K562 (cell line): ENCODE measurements around the gene KCNJ5. TPM values are rescaled to one million over a fixed set of nuclear protein-coding genes. Genes with fewer than 3 reads are reported as not detected.

Experiments used
- ATAC-seq: fragments of 200-7000 bp; cut with Tn5 transposase; 3 replicates; pipeline ENCODE4 v1.9.1; 2020; ENCODE audit warnings: moderate library complexity
- BruUV-seq: library from RNA; stranded (reverse); fragments of 400-500 nt; replicated peaks from 2 replicates; lab custom pipeline; 2021; lab: Mats Ljungman, UMichigan
- CTCF ChIA-PET: fragments of 300-600 bp; formaldehyde crosslinking; extraction: SDS; loops from one replicate; lab custom pipeline; 2021; ENCODE audit warnings: low intra/inter-chr PET ratio; lab: Yijun Ruan, JAX
- POLR2A ChIA-PET: fragments of 300-600, 350-650 bp; sonication (Branson Sonifier 250); formaldehyde crosslinking; extraction: SDS; loops from one replicate; lab custom pipeline; 2021; ENCODE audit warnings: antibody characterized with exemption, inconsistent platforms; lab: Yijun Ruan, JAX
- DNase-seq, 4 experiments: peaks; one replicate each; pipeline versions ENCODE4 v3.0.0 to v3.0.0-alpha.2; 2011 to 2018; ENCODE audit warnings: low spot score in 3 of 4, mixed read lengths in 3 of 4; ENCODE audit errors: extremely low read depth in 1 of 4
- FAIRE-seq: peaks from 2 replicates; lab custom pipeline; 2011; peaks lifted over from hg19 to GRCh38; lab: Jason Lieb, UNC
- H2AFZ ChIP-seq: 2 replicates; pipeline ENCODE4 v1.6.0; 2011; ENCODE audit warnings: low read depth, low read length, control low read depth, inconsistent platforms
- H3K27ac ChIP-seq: fragments of 200-600 bp; 3 replicates; pipeline ENCODE4 v1.8.0; 2011; ENCODE audit warnings: low read depth, mild to moderate bottlenecking, control low read depth, inconsistent platforms, low read length, moderate library complexity, mixed read lengths; ENCODE audit errors: extremely low read depth
- H3K27me3 ChIP-seq, 2 experiments: fragments of 300-600 bp in 1 of 2; 2 replicates in 1 of 2; 3 replicates in 1 of 2; pipeline versions ENCODE4 v1.6.0 to v1.8.0; 2011; ENCODE audit warnings: inconsistent platforms in 2 of 2, low read length in 2 of 2, mild to moderate bottlenecking in 1 of 2, mixed read lengths in 1 of 2, moderate library complexity in 1 of 2; ENCODE audit not compliant: control insufficient read depth in 2 of 2, insufficient read depth in 2 of 2
- H3K36me3 ChIP-seq: fragments of 300-600 bp; 3 replicates; pipeline ENCODE4 v1.8.0; 2011; ENCODE audit warnings: mild to moderate bottlenecking, low read length, inconsistent platforms; ENCODE audit not compliant: control insufficient read depth, insufficient read depth
- H3K4me1 ChIP-seq, 2 experiments: fragments of 200-600 bp in 1 of 2; replicated peaks in 1 of 2; 2 replicates in 1 of 2; 3 replicates in 1 of 2; pipeline versions ENCODE4 v1.5.1 to v1.8.0; 2011; ENCODE audit warnings: inconsistent platforms in 2 of 2, low read length in 2 of 2, mild to moderate bottlenecking in 1 of 2, mixed read lengths in 1 of 2, moderate library complexity in 1 of 2; ENCODE audit not compliant: control insufficient read depth in 2 of 2, insufficient read depth in 2 of 2
- H3K4me2 ChIP-seq: 2 replicates; pipeline ENCODE4 v1.6.1; 2011; ENCODE audit warnings: low read length, control low read depth, inconsistent platforms, mixed read lengths; ENCODE audit not compliant: insufficient read depth
- H3K4me3 ChIP-seq: fragments of 200-600 bp; sonication (generic), shearing (Covaris generic); 2 replicates; pipeline ENCODE4 v1.5.1; 2016; ENCODE audit warnings: control low read depth, inconsistent platforms
- H3K79me2 ChIP-seq: fragments of 200-600 bp; 3 replicates; pipeline ENCODE4 v1.8.0; 2011; ENCODE audit warnings: low read length, inconsistent platforms; ENCODE audit not compliant: control insufficient read depth, insufficient read depth
- H3K9ac ChIP-seq, 2 experiments: 2 replicates each; pipeline versions ENCODE4 v1.6.0 to v1.6.1; 2011; ENCODE audit warnings: low read depth in 2 of 2, low read length in 2 of 2, control low read depth in 1 of 2, inconsistent platforms in 1 of 2, mild to moderate bottlenecking in 1 of 2, mixed read lengths in 1 of 2; ENCODE audit not compliant: insufficient read depth in 1 of 2
- H3K9me1 ChIP-seq: one replicate; pipeline ENCODE4 v1.6.0; 2011; ENCODE audit warnings: inconsistent platforms, mild to moderate bottlenecking, low read length, moderate library complexity; ENCODE audit not compliant: control insufficient read depth, insufficient read depth
- H3K9me3 ChIP-seq: replicated peaks from 2 replicates; pipeline ENCODE4 v1.5.1; 2011; ENCODE audit warnings: low read depth, low read length, inconsistent platforms; ENCODE audit not compliant: control insufficient read depth, insufficient read depth
- H4K20me1 ChIP-seq: replicated peaks from 2 replicates; pipeline ENCODE4 v1.6.1; 2011; ENCODE audit warnings: low read length, inconsistent platforms, mixed read lengths; ENCODE audit not compliant: control insufficient read depth, insufficient read depth
- ASH1L ChIP-seq: fragments of 450-650 bp; IDR thresholded peaks from 2 replicates; pipeline ENCODE4 v1.6.1; 2018; ENCODE audit warnings: borderline replicate concordance, mild to moderate bottlenecking, low read depth; ENCODE audit not compliant: partially characterized antibody
- GATAD2A ChIP-seq: fragments of 450-650 bp; IDR thresholded peaks from 2 replicates; pipeline ENCODE4 v1.6.1; 2017
- PTTG1 ChIP-seq: fragments of 450-650 bp; IDR thresholded peaks from 2 replicates; pipeline ENCODE4 v1.6.1; 2016; ENCODE audit warnings: low read depth, mild to moderate bottlenecking, missing genetic modification characterization, missing compliant biosample characterization
- SLC30A9 ChIP-seq: fragments of 250-450 bp; sonication (Bioruptor Pico); IDR thresholded peaks from 2 replicates; pipeline ENCODE4 v1.8.0; 2022; ENCODE audit warnings: mild to moderate bottlenecking, moderate library complexity
- TBL1XR1 ChIP-seq, 2 experiments: IDR thresholded peaks; 2 replicates each; pipeline ENCODE4 v1.6.1; 2012; ENCODE audit warnings: improper control_type of control experiment in 2 of 2, low read length in 2 of 2, mild to moderate bottlenecking in 1 of 2
- XRCC5 ChIP-seq: fragments of 200-400 bp; formaldehyde crosslinking; IDR thresholded peaks from 2 replicates; pipeline ENCODE4 v1.6.1; 2017; ENCODE audit warnings: low read depth, mild to moderate bottlenecking, low read length
- ZNF311 ChIP-seq: fragments of 250-450 bp; sonication (Bioruptor Pico); IDR thresholded peaks from 2 replicates; pipeline ENCODE4 v1.4.0; 2020; ENCODE audit warnings: mild to moderate bottlenecking, moderate library complexity
- ZNF583 ChIP-seq: fragments of 250-450 bp; sonication (Bioruptor Pico); IDR thresholded peaks from 2 replicates; pipeline ENCODE4 v1.4.0; 2020
- WGBS: fragments of 100-300 bp; shearing (Covaris generic); methylation state at CpG from one replicate; pipeline ENCODE4 v1.1.6; 2016; ENCODE audit warnings: low coverage, mixed read lengths; ENCODE audit not compliant: insufficient coverage; ENCODE audit errors: missing lambda C conversion rate; 5-methylcytosine and 5-hydroxymethylcytosine counted together
- in situ Hi-C: fragments of 300-500 bp; cut with MboI; formaldehyde crosslinking; loops from 4 replicates; pipeline ENCODE4 v1.15.0; 2018; ENCODE audit warnings: inconsistent platforms, mixed read lengths
- intact Hi-C: fragments of 100-400 bp; cut with micrococcal nuclease; formaldehyde crosslinking; loops from 2 replicates; pipeline ENCODE4 v1.14.2; 2022
- polyA plus RNA-seq, 8 experiments: library from polyadenylated mRNA; depleted of rRNA in 4 of 8; stranded (reverse) in 5 of 8; unstranded in 3 of 8; fragments of >200 nt; fragmentation: Nextera tagmentation in 2 of 8; fragmentation: Illumina TruSeq in 1 of 8; extraction: Ambion mirVana in 2 of 8; extraction: Trizol in 1 of 8; gene quantifications; 2 replicates each; pipeline versions ENCODE4 v1.2.1 to v1.2.3, GENCODE V29; 2011 to 2014; ENCODE audit warnings: inconsistent platforms in 1 of 8, missing spikeins in 1 of 8
- total RNA-seq, 7 experiments: library from RNA; depleted of rRNA in 6 of 7; stranded (reverse); fragments of >200 nt in 6 of 7; fragmentation: Illumina TruSeq in 2 of 7; extraction: Trizol in 2 of 7; gene quantifications; 2 replicates each; pipeline versions ENCODE4 v1.2.1 to v1.2.3, GENCODE V29; 2011 to 2021; ENCODE audit warnings: low replicate concordance in 1 of 7
- TF ChIP-seq, protein P1 (sequence below): fragments of 450-650 bp; IDR thresholded peaks from 2 replicates; pipeline ENCODE4 v1.6.1; 2016; ENCODE audit warnings: low read depth
- TF ChIP-seq, protein P2 (sequence below), 2 experiments: fragments of 450-650 bp; IDR thresholded peaks; 2 replicates each; pipeline ENCODE4 v1.6.1; 2018; ENCODE audit warnings: mild to moderate bottlenecking in 2 of 2, low read depth in 1 of 2; ENCODE audit not compliant: partially characterized antibody in 2 of 2

The KCNJ5 gene
- total and polyA plus RNA-seq, 9 of the 15 experiments (the other 6 are each of a cell fraction or from before 2014, with no cell fraction given), result 0.04 TPM; not detected in 8

DNA sequence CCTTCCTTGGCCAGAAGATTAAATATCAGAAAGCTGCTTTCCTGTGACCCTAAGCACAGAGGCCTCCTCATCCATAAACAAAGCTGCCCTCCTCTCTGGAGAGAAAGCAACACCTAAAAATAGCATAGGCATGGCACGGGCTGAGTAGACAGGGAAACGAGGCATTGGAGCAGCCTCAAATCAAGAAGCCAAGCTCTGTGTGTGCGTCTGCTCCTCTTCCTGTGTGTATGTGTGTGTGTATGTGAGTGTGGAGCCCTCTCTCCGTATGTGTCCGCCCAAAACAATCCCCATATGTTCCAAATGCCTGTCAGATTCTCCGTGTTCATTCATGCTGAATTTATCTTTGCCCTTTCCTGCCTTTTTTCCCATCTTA, 24.0 kb downstream of the KCNJ5 start:
- DNase-seq (no peak), FAIRE-seq (no peak), ATAC-seq (no peak)
- in situ Hi-C loops (no loop called here), intact Hi-C loops (no loop called here)
- peaks cover 0 to 15% of the 10 kb centered on the region in 2 experiments; a peak in 2 of 5 replicates for H3K27me3 ChIP-seq
- no peak for TF ChIP-seq SLC30A9 (CRISPR knock-in tag)
- TF ChIP-seq XRCC5, result no peak
- TF ChIP-seq, protein P1, sequence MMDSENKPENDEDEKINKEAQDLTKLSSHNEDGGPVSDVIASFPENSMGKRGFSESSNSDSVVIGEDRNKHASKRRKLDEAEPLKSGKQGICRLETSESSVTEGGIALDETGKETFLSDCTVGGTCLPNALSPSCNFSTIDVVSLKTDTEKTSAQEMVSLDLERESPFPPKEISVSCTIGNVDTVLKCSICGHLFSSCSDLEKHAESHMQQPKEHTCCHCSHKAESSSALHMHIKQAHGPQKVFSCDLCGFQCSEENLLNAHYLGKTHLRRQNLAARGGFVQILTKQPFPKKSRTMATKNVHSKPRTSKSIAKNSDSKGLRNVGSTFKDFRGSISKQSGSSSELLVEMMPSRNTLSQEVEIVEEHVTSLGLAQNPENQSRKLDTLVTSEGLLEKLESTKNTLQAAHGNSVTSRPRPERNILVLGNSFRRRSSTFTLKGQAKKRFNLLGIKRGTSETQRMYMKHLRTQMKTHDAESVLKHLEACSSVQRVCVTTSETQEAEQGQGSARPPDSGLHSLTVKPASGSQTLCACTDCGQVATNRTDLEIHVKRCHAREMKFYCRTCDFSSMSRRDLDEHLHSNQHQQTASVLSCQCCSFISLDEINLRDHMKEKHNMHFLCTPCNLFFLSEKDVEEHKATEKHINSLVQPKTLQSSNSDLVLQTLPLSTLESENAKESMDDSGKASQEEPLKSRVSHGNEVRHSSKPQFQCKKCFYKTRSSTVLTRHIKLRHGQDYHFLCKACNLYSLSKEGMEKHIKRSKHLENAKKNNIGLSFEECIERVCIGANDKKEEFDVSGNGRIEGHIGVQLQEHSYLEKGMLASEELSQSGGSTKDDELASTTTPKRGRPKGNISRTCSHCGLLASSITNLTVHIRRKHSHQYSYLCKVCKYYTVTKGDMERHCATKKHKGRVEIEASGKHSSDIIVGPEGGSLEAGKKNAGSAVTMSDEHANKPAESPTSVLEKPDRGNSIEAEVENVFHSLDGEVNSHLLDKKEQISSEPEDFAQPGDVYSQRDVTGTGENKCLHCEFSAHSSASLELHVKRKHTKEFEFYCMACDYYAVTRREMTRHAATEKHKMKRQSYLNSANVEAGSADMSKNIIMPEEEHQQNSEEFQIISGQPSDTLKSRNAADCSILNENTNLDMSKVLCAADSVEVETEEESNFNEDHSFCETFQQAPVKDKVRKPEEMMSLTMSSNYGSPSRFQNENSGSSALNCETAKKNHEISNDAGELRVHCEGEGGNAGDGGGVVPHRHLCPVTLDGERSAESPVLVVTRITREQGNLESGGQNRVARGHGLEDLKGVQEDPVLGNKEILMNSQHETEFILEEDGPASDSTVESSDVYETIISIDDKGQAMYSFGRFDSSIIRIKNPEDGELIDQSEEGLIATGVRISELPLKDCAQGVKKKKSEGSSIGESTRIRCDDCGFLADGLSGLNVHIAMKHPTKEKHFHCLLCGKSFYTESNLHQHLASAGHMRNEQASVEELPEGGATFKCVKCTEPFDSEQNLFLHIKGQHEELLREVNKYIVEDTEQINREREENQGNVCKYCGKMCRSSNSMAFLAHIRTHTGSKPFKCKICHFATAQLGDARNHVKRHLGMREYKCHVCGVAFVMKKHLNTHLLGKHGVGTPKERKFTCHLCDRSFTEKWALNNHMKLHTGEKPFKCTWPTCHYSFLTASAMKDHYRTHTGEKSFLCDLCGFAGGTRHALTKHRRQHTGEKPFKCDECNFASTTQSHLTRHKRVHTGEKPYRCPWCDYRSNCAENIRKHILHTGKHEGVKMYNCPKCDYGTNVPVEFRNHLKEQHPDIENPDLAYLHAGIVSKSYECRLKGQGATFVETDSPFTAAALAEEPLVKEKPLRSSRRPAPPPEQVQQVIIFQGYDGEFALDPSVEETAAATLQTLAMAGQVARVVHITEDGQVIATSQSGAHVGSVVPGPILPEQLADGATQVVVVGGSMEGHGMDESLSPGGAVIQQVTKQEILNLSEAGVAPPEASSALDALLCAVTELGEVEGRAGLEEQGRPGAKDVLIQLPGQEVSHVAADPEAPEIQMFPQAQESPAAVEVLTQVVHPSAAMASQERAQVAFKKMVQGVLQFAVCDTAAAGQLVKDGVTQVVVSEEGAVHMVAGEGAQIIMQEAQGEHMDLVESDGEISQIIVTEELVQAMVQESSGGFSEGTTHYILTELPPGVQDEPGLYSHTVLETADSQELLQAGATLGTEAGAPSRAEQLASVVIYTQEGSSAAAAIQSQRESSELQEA, result no peak
- no peak for TF ChIP-seq GATAD2A
- TF ChIP-seq ZNF583 (CRISPR knock-in tag), result no peak
- no peak for TF ChIP-seq PTTG1 (tag)
- no peak for TF ChIP-seq TBL1XR1 (IDR thresholded peaks at IDR 0.05; ENCODE audit: low read length in 2 of 2)
- no peak for TF ChIP-seq ZNF311 (CRISPR knock-in tag)
- TF ChIP-seq, protein P2, sequence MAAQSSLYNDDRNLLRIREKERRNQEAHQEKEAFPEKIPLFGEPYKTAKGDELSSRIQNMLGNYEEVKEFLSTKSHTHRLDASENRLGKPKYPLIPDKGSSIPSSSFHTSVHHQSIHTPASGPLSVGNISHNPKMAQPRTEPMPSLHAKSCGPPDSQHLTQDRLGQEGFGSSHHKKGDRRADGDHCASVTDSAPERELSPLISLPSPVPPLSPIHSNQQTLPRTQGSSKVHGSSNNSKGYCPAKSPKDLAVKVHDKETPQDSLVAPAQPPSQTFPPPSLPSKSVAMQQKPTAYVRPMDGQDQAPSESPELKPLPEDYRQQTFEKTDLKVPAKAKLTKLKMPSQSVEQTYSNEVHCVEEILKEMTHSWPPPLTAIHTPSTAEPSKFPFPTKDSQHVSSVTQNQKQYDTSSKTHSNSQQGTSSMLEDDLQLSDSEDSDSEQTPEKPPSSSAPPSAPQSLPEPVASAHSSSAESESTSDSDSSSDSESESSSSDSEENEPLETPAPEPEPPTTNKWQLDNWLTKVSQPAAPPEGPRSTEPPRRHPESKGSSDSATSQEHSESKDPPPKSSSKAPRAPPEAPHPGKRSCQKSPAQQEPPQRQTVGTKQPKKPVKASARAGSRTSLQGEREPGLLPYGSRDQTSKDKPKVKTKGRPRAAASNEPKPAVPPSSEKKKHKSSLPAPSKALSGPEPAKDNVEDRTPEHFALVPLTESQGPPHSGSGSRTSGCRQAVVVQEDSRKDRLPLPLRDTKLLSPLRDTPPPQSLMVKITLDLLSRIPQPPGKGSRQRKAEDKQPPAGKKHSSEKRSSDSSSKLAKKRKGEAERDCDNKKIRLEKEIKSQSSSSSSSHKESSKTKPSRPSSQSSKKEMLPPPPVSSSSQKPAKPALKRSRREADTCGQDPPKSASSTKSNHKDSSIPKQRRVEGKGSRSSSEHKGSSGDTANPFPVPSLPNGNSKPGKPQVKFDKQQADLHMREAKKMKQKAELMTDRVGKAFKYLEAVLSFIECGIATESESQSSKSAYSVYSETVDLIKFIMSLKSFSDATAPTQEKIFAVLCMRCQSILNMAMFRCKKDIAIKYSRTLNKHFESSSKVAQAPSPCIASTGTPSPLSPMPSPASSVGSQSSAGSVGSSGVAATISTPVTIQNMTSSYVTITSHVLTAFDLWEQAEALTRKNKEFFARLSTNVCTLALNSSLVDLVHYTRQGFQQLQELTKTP (IDR thresholded peaks at IDR 0.05; ENCODE audit: low read depth in 1 of 2, partially characterized antibody in 2 of 2), result no peak
- no peak for TF ChIP-seq ASH1L
- ChIA-PET CTCF (no interaction called here), POLR2A (no interaction called here)
- WGBS, result 0% methylated on average over 6 of the region's 6 CpGs
- no peak overlapping the region for H3K9ac ChIP-seq
- H2AFZ ChIP-seq, result no peak overlapping the region
- H3K9me3 ChIP-seq, result no peaks in the 10 kb centered on the region
- no peak overlapping the region for H3K27ac ChIP-seq
- H4K20me1 ChIP-seq, result no peaks in the 10 kb centered on the region
- H3K9me1 ChIP-seq, result no peaks in the 10 kb centered on the region
- no peak overlapping the region for H3K4me2 ChIP-seq
- H3K79me2 ChIP-seq, result no peaks in the 10 kb centered on the region
- no TSS peak for BruUV-seq
- H3K36me3 ChIP-seq, result no peaks in the 10 kb centered on the region
- H3K4me1 ChIP-seq, result no peaks in the 10 kb centered on the region
- H3K4me3 ChIP-seq, result no peak overlapping the region
